ENCODE data around the gene CATSPER3.

CATSPER3 gene

DNA sequence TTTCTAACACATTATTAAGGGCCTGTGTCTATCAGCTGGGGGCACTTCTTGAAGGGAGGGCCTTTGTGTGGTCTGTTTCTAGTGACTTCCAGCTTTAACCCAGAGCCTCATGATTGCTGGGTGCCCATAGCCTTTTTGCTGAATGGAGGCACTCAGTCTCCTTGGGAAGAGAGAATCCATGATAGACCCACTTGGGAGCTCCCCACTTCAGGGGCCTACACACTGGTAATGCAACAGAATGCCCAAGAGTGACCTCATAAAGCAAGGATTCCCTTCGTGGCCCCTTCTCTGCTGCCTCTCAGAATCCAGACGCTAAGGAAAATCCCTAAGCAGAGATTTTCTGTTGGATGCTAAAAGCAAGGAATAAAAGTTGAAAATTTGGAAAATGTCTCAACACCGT, at the start of gene CATSPER3:
TSS of gene CATSPER3 (plus strand) at position 301 of the 400 bp plus-strand sequence. CDS start at position 386, 85 bp downstream.
- peak within 1 kb of the TSS; percentile 56 for H3K27ac ChIP-seq
- TF ChIP-seq, protein P1, sequence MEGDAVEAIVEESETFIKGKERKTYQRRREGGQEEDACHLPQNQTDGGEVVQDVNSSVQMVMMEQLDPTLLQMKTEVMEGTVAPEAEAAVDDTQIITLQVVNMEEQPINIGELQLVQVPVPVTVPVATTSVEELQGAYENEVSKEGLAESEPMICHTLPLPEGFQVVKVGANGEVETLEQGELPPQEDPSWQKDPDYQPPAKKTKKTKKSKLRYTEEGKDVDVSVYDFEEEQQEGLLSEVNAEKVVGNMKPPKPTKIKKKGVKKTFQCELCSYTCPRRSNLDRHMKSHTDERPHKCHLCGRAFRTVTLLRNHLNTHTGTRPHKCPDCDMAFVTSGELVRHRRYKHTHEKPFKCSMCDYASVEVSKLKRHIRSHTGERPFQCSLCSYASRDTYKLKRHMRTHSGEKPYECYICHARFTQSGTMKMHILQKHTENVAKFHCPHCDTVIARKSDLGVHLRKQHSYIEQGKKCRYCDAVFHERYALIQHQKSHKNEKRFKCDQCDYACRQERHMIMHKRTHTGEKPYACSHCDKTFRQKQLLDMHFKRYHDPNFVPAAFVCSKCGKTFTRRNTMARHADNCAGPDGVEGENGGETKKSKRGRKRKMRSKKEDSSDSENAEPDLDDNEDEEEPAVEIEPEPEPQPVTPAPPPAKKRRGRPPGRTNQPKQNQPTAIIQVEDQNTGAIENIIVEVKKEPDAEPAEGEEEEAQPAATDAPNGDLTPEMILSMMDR (conservative IDR thresholded peaks at IDR 0.05), result no peak

DNA sequence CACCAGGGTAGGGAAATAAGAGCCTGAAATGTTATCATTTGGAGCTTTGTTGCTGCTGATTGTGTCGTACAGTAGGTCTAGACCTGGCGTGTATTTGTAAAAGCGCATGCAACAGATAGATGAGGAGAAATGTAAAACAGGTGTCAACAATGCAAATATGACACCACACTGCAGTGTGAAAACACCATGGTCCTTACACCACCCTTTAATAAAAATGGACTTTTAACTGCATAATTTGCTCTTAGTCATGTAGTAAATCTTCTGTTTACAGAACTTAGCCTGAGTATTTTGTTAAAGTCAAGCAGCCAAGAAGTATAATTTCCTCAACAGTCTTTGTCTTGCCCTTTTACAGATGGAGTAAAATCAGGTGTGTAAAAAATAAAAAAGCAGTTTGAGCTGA, 48.8 kb upstream of the CATSPER3 start:
- H3K27ac ChIP-seq, result peak overlapping the region; percentile 51
- TF ChIP-seq, protein P1 (conservative IDR thresholded peaks at IDR 0.05), result no peak

DNA sequence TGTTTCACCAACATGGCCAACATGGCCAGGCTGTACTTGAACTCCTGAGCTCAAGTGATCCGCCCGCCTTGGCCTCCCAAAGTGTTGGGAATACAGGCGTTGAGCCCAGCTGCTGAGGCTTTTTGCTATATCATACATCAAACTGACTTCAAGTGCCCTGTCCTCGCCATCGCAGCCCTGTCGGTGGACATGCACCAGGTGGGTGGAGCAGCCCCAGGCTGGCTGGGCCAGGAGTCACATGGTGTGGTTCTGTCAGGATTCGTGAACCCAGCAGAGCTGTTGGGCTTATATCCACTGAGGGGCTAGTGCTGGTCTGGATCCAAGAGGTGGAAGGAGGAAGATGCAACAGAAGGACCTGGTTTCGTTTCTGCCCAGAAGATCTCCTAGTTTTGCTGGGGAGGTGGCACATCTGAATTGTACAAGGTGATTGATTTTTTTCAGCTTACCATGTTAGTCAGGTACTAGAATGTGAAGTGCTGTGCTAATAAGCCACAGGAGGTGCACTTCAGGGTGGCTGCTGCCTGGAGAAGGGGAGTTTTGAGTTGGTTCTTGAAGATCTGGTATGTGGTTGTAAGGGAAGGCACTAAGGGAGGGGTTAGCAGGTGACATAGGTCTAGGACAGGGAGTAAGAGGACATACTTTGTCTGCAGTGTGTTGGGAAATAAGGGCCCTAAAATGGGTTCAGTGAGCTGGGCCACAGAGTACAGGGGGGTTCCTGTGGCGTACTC, 46.7 kb upstream of the CATSPER3 start:
- TF ChIP-seq, protein P1 (conservative IDR thresholded peaks at IDR 0.05), result no peak
- H3K27ac ChIP-seq, result peak overlapping the region; percentile 51

DNA sequence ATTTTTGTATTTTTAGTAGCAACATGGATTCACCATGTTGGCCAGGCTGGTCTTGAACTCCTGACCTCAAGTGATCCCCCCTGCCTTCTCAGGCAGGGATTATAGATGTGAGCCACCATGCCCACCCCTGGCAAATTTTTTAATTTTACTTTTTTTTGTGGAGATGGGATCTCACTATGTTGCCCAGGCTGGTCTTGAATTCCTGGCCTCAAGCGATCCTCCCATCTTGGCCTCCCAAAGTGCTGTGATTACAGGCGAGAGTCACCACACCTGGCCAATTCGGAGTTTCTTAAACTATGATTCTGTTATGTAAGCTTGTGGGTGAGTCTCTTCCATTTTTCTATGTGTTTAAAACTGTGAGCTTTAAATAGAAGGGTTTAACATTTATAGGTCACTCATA, 35.2 kb upstream of the CATSPER3 start:
- TF ChIP-seq, protein P1 (conservative IDR thresholded peaks at IDR 0.05), result no peak
- no peak overlapping the region for H3K27ac ChIP-seq

DNA sequence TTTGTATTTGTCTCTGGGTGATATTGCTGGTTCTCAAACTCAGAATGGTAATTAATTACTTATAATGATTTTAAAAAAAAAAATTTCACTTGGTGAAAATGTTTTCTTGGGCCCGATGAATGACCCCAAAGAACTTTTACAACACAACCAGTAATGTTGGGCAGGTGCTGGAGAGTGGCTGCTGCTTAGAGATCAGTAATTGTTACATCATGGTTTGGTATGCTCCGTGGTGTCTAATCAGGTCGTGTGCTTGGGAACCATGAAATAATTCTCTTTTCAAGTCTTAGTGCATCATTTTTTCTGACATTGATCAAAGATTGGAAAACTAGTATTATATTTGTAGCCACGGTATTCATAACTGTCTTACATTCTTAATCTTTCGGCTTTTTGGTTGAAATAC, 33.5 kb upstream of the CATSPER3 start:
- peak overlapping the region; percentile 73 for H3K27ac ChIP-seq
- TF ChIP-seq, protein P1 (conservative IDR thresholded peaks at IDR 0.05), result no peak

DNA sequence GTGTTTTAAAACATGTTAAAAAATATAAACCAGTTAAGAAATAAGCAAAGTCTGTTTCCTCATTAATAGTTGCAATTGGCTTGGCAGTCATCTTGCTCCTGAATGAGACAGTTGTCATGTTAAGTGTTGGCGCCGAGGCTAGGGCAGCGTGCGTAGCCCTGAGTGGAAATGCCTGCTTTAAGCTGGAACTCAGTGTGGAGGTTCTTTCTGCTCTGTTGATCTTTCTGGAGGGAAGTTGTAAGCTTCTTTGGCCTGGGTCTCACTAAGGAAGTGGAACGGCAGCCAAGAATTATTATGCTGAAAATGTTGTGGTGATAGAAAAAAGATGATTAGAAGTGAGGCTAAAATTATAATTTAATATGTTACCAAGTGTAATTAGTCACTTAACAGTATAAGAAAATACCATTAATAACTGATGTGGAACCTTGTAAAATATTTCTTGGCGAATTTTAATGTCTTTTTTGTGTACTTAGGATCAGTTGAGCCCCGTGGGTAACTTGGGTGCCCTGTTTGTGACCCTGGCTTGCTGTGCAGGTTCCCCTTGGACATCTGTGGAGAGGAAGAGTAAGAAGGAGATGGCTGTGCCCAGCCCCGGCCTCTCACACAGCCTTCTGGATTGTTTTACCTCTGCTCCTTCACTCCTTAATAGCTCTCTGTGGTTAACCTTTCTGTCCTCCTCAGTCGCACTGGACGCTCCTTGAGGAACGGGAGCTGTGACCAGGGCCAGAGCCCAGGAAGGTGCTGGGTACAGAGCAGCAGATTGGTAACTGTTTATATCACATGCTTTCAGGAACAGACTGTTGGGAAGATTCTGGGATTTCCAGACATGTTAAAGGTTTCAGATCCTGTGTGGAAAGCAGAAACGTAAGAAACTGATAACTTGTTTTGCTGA, 31.8 kb upstream of the CATSPER3 start:
- TF ChIP-seq, protein P1 (conservative IDR thresholded peaks at IDR 0.05), result no peak
- peak overlapping the region; percentile 73 for H3K27ac ChIP-seq

DNA sequence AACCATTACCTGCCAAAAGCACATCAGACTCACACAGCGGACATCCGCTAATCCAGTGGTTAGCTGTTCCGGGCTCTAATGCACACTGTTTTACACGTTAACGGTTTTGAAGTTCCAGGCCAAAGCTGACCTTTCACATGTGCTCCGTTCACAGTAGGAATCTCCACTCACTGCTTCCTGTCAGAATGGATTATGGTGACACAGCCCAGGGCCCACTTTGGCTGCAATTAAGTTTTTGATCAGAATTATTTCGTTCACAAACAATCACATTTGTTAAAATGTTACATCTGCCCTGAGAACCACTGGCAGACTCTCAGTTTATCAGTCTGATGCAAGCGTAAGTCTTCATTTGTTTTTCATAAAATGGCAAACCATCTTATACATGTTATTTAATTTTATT, 30.2 kb upstream of the CATSPER3 start:
- TF ChIP-seq, protein P1 (conservative IDR thresholded peaks at IDR 0.05), result no peak
- H3K27ac ChIP-seq, result no peak overlapping the region
